Neural cell (in vitro differentiated cells): ENCODE data around the gene LSM14A.

Experiments used
- EZH2 ChIP-seq: fragments of 200-600, 300-800 bp; shearing (Covaris generic), sonication (generic); IDR thresholded peaks from 2 replicates; pipeline ENCODE4 v1.6.1; 2014; ENCODE audit warnings: antibody characterized with exemption, low read length, borderline replicate concordance, mild to moderate bottlenecking; ENCODE audit not compliant: insufficient read depth, poor library complexity, severe bottlenecking
- POLR2AphosphoS5 ChIP-seq: IDR thresholded peaks from 2 replicates; pipeline ENCODE4 v1.6.1; 2012
- RAD21 ChIP-seq: fragments of 450-650 bp; conservative IDR thresholded peaks from 2 replicates; pipeline ENCODE4 v1.6.1; 2014; ENCODE audit warnings: antibody characterized with exemption, mild to moderate bottlenecking, moderate library complexity
- TF ChIP-seq, protein P1 (sequence below): fragments of 450-650 bp; IDR thresholded peaks from 2 replicates; pipeline ENCODE4 v1.5.1; 2014; ENCODE audit warnings: antibody characterized with exemption, mild to moderate bottlenecking, moderate library complexity; ENCODE audit not compliant: poor library complexity, severe bottlenecking
- TF ChIP-seq, protein P2 (sequence below): IDR thresholded peaks from 2 replicates; pipeline ENCODE4 v1.6.1; 2012; ENCODE audit warnings: borderline replicate concordance

DNA sequence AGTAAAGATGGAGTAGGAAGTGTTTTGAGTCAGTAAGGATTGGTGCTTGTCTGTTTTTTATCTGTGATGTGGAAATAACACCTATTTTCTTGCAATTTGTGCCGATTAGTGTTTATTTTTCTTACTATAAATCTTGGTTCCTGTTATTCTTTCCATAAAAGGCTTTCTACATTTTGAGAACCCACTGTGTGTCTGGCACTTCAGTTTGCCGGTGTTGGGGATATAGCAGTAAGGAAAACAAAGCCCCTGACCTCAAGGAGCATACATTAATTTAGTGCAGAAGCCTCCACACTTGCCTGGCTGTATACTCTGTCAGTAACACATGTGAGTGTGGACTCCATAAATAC, 46.5 kb downstream of the LSM14A start:
- TF ChIP-seq, protein P1, sequence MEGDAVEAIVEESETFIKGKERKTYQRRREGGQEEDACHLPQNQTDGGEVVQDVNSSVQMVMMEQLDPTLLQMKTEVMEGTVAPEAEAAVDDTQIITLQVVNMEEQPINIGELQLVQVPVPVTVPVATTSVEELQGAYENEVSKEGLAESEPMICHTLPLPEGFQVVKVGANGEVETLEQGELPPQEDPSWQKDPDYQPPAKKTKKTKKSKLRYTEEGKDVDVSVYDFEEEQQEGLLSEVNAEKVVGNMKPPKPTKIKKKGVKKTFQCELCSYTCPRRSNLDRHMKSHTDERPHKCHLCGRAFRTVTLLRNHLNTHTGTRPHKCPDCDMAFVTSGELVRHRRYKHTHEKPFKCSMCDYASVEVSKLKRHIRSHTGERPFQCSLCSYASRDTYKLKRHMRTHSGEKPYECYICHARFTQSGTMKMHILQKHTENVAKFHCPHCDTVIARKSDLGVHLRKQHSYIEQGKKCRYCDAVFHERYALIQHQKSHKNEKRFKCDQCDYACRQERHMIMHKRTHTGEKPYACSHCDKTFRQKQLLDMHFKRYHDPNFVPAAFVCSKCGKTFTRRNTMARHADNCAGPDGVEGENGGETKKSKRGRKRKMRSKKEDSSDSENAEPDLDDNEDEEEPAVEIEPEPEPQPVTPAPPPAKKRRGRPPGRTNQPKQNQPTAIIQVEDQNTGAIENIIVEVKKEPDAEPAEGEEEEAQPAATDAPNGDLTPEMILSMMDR = no peak
- TF ChIP-seq, protein P2, sequence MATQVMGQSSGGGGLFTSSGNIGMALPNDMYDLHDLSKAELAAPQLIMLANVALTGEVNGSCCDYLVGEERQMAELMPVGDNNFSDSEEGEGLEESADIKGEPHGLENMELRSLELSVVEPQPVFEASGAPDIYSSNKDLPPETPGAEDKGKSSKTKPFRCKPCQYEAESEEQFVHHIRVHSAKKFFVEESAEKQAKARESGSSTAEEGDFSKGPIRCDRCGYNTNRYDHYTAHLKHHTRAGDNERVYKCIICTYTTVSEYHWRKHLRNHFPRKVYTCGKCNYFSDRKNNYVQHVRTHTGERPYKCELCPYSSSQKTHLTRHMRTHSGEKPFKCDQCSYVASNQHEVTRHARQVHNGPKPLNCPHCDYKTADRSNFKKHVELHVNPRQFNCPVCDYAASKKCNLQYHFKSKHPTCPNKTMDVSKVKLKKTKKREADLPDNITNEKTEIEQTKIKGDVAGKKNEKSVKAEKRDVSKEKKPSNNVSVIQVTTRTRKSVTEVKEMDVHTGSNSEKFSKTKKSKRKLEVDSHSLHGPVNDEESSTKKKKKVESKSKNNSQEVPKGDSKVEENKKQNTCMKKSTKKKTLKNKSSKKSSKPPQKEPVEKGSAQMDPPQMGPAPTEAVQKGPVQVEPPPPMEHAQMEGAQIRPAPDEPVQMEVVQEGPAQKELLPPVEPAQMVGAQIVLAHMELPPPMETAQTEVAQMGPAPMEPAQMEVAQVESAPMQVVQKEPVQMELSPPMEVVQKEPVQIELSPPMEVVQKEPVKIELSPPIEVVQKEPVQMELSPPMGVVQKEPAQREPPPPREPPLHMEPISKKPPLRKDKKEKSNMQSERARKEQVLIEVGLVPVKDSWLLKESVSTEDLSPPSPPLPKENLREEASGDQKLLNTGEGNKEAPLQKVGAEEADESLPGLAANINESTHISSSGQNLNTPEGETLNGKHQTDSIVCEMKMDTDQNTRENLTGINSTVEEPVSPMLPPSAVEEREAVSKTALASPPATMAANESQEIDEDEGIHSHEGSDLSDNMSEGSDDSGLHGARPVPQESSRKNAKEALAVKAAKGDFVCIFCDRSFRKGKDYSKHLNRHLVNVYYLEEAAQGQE = no peak
- no peak for TF ChIP-seq EZH2
- no peak for TF ChIP-seq RAD21
- TF ChIP-seq POLR2AphosphoS5 = no peak
